Spleen (tissue), 13 donors: Measurements from ENCODE around the gene SLC23A1. TPM values are rescaled to one million over a fixed set of nuclear protein-coding genes. Genes with fewer than 3 reads are reported as not detected.

Source experiments
- DNase-seq: peaks from one replicate; pipeline ENCODE4 v3.0.0-alpha.2; 2020
- H3K27ac ChIP-seq, 8 donors: fragments of 200-600 bp; sonication (generic) in 7 of 8; 1 replicate in 4 of 8; 2 replicates in 4 of 8; pipeline versions ENCODE4 v1.5.0 to v1.8.0; 2016 to 2021; ENCODE audit warnings: inconsistent platforms in 4 of 8, mild to moderate bottlenecking in 4 of 8, moderate library complexity in 1 of 8
- H3K27me3 ChIP-seq, 7 donors: fragments of 200-600 bp; sonication (generic) in 6 of 7; replicated peaks in 1 of 7; 1 replicate in 4 of 7; 2 replicates in 3 of 7; pipeline versions ENCODE4 v1.5.0 to v1.8.0; 2016 to 2021; ENCODE audit warnings: inconsistent platforms in 3 of 7, mild to moderate bottlenecking in 1 of 7
- H3K36me3 ChIP-seq, 6 donors: fragments of 200-600 bp; sonication (generic) in 5 of 6; 1 replicate in 4 of 6; 2 replicates in 2 of 6; pipeline versions ENCODE4 v1.5.0 to v1.8.0; 2016 to 2021; ENCODE audit warnings: inconsistent platforms in 2 of 6
- H3K4me1 ChIP-seq, 6 donors: fragments of 200-600 bp; sonication (generic) in 5 of 6; 1 replicate in 3 of 6; 2 replicates in 3 of 6; pipeline versions ENCODE4 v1.5.0 to v1.8.0; 2016 to 2021; ENCODE audit warnings: inconsistent platforms in 3 of 6
- H3K4me3 ChIP-seq, 8 donors: fragments of 200-600 bp; sonication (generic) in 7 of 8; 1 replicate in 4 of 8; 2 replicates in 4 of 8; pipeline versions ENCODE4 v1.5.0 to v1.8.0; 2016 to 2021; ENCODE audit warnings: inconsistent platforms in 4 of 8, mild to moderate bottlenecking in 4 of 8, moderate library complexity in 2 of 8
- H3K9me3 ChIP-seq, 8 donors: fragments of 200-600 bp; sonication (generic) in 7 of 8; 1 replicate in 4 of 8; 2 replicates in 4 of 8; pipeline versions ENCODE4 v1.5.0 to v1.8.0; 2016 to 2021; ENCODE audit warnings: inconsistent platforms in 4 of 8
- POLR2A ChIP-seq, 3 donors: fragments of 450-650 bp; IDR thresholded peaks; one replicate each; pipeline ENCODE4 v1.5.1; 2017; ENCODE audit warnings: antibody characterized with exemption in 3 of 3, mild to moderate bottlenecking in 1 of 3
- POLR2AphosphoS5 ChIP-seq, 3 donors: sonication (generic); formaldehyde crosslinking; IDR thresholded peaks; one replicate each; pipeline ENCODE4 v1.5.1; 2017; ENCODE audit warnings: antibody characterized with exemption in 3 of 3
- WGBS, 5 donors: extraction: QIAGEN DNeasy Blood & Tissue Kit in 3 of 5; methylation state at CpG; one replicate each; pipeline versions ENCODE4 v1.1.5 to v1.1.7; 2013 to 2018; 5-methylcytosine and 5-hydroxymethylcytosine counted together
- intact Hi-C: fragments of 100-400 bp; cut with DNase I; formaldehyde crosslinking; loops from one replicate; pipeline ENCODE4 v1.15.0; 2023; ENCODE audit warnings: low total_unique reads
- long read RNA-seq, 2 donors: transcript quantifications; one replicate each; lab custom pipeline, GENCODE V29; 2026
- polyA plus RNA-seq, 3 donors: library from polyadenylated mRNA; stranded (reverse); fragments of 200-250 nt; gene quantifications; one replicate each; pipeline ENCODE4 v1.2.1, GENCODE V29; 2013
- total RNA-seq, 7 donors: library from RNA; depleted of rRNA in 3 of 7; stranded (reverse); fragments of >200 nt in 3 of 7; fragmentation: NEBNext Ultra II Directional in 4 of 7; extraction: Animal tissue kit (Norgen Biotek cat#: 25700) in 4 of 7; gene quantifications; one replicate each; pipeline versions ENCODE4 v1.1.0 to v1.2.1, GENCODE V29; 2016 to 2021
- TF ChIP-seq, protein P1 (sequence below), 11 experiments: fragments of 200-600 bp in 7 of 11; fragments of 450-650 bp in 4 of 11; sonication (generic) in 4 of 11; IDR thresholded peaks in 8 of 11; conservative IDR thresholded peaks in 3 of 11; 1 replicate in 7 of 11; 2 replicates in 4 of 11; pipeline versions ENCODE4 v1.4.0 to v1.8.0; 2016 to 2021; ENCODE audit warnings: antibody characterized with exemption in 11 of 11, inconsistent platforms in 4 of 11, mild to moderate bottlenecking in 1 of 11
- donor health status: healthy with polysubstance abuse.
- donor health status: DM: no; HTN: no; CAD: no; lungs with moderate emphysema.
- donor health status: DM: no; HTN: no; CAD: no.
- donor health status: Bipolar disorder and iron deficiency.
- donor health status: healthy.
- donor health status: DM: no; HTN: no; CAD: no.
- donor health status: DM: yes; HTN: yes; CAD: no.

The SLC23A1 gene
- total RNA-seq (1 to 10 TPM in 4 of 7 donors, under 1 TPM in 2, not detected in 1; 0.28 to 2.4 (median 1.6) TPM), polyA plus RNA-seq (1 to 10 TPM in 1 of 3 donors, under 1 TPM in 2; 0.87 to 1.2 (median 0.89) TPM)
- long read RNA-seq, donor 1, result 0 reads
- long read RNA-seq, donor 2, result 0 reads

DNA sequence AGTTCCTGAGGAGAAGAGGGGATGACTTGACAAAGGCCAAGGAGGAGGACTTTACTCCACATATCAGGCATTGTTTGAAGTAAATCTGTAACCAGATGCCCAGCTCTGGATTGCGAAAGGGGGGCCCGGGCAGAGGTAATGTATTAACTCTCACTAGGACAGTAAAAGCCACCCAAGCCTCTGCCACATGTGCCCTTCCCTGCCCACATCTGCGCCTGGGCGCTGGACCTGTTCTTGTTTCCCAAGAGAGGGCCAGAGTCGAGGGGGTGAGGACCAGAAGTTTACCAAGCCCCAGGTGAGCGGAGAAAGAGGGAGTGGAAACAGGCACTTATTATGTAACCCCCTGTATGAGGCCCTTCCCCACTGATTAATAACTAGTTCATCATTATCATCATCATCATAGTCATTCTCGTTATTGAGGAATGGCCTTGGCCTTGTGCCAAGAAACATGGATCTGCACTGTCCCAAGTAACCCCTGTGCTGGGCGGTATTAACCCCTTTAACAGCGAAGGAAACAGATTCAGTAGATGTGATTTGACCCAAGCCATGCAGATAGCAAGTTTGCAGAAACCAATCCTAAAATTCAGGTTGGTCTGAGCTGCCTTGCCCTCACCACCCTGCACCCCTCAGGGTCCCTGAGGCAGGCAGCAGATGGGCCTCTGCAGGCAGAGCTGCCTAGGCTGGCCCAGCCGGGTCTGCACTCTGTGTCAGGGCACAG lies at the start of gene SLC23A1:
Gene SLC23A1 (minus strand): TSS at position 23 of the 718 bp plus-strand sequence. CDS start 44 bp downstream, outside the sequence.
- H3K27me3 ChIP-seq, result no peaks in the 10 kb centered on the region
- 72 to 78% (median 77%) methylated on average over 10 of the region's 10 CpGs for WGBS, 5 donors
- H3K36me3 ChIP-seq, result peaks cover 0 to 3% (median 0%) of the 10 kb centered on the region in 6 donors
- H3K9me3 ChIP-seq, result no peaks in the 10 kb centered on the region
- H3K4me1 ChIP-seq, result peaks cover 23 to 67% (median 46%) of the 10 kb centered on the region in 6 donors
- intact Hi-C loops, result loop anchor here (10.0 kb wide), 1 partner anchor 89 kb away; the partner anchor contains the start of gene MATR3
- H3K4me3 ChIP-seq, result no peak within 1 kb of the TSS
- TF ChIP-seq, protein P1, sequence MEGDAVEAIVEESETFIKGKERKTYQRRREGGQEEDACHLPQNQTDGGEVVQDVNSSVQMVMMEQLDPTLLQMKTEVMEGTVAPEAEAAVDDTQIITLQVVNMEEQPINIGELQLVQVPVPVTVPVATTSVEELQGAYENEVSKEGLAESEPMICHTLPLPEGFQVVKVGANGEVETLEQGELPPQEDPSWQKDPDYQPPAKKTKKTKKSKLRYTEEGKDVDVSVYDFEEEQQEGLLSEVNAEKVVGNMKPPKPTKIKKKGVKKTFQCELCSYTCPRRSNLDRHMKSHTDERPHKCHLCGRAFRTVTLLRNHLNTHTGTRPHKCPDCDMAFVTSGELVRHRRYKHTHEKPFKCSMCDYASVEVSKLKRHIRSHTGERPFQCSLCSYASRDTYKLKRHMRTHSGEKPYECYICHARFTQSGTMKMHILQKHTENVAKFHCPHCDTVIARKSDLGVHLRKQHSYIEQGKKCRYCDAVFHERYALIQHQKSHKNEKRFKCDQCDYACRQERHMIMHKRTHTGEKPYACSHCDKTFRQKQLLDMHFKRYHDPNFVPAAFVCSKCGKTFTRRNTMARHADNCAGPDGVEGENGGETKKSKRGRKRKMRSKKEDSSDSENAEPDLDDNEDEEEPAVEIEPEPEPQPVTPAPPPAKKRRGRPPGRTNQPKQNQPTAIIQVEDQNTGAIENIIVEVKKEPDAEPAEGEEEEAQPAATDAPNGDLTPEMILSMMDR (IDR thresholded peaks at IDR 0.05 in 8 of 11, conservative IDR thresholded peaks at IDR 0.05 in 3 of 11), result no peak
- TF ChIP-seq POLR2AphosphoS5 (IDR thresholded peaks at IDR 0.05) (no peak), POLR2A (IDR thresholded peaks at IDR 0.05) (no peak)
- H3K27ac ChIP-seq, result peak within 1 kb of the TSS in 5 of 8 donors; percentile 71 to 91 (median 80)
- peak; percentile 56 for DNase-seq

DNA sequence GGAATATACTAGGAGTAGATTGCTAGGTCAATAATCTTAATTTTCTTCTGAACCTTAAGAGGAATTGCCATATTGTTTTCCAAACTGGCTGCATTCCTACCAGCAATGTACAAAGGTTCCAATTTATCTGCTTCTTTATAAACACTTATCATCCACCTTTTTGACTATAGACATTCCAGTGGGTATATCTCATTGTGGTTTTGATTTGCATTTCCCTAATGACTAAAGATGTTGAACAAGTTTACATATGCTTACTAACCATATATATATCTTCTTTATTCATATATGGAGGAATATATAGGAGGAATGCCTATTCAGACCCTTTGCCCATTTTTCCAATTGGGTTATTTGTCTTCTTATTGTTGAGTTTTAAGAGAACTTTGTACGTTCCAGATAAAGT lies 48.6 kb upstream of the SLC23A1 start:
- H3K4me1 ChIP-seq, result no peaks in the 10 kb centered on the region
- TF ChIP-seq, protein P1 (IDR thresholded peaks at IDR 0.05 in 8 of 11, conservative IDR thresholded peaks at IDR 0.05 in 3 of 11), result no peak
- TF ChIP-seq POLR2A (IDR thresholded peaks at IDR 0.05) (no peak), POLR2AphosphoS5 (IDR thresholded peaks at IDR 0.05) (no peak)
- intact Hi-C loops, result no loop called here
- DNase-seq, result no peak
- WGBS, 5 donors, result 91 to 100% (median 92%) methylated on average over 1 of the region's 1 CpG
- no peaks in the 10 kb centered on the region for H3K9me3 ChIP-seq
- H3K27ac ChIP-seq, result no peak overlapping the region
- no peak overlapping the region for H3K4me3 ChIP-seq
- no peaks in the 10 kb centered on the region for H3K27me3 ChIP-seq
- peaks cover 0 to 55% (median 4%) of the 10 kb centered on the region in 6 donors for H3K36me3 ChIP-seq

DNA sequence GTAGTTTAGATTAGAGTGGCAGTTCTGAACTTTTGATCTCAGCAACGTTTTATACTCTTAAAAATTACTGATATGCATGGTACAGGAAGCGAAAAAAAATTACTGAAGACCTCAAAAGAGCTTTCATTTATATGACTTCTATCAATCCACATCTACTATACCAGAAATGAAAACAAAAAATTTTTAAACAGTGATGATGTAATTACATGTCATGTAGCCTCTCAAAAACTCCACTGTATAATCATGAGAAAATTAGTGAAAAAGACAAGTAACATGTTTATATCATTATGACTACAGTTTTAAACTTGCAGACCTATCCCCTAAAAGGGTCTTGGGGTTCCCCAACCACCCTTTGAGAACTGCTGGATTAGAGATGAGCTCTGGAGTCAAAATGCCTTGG lies 46.9 kb upstream of the SLC23A1 start:
- intact Hi-C loops, result no loop called here
- H3K27ac ChIP-seq, result no peak overlapping the region
- 67 to 80% (median 74%) methylated on average over 2 of the region's 2 CpGs for WGBS, 5 donors
- H3K4me3 ChIP-seq, result no peak overlapping the region
- H3K4me1 ChIP-seq, result no peaks in the 10 kb centered on the region
- no peak for DNase-seq
- H3K9me3 ChIP-seq, result no peaks in the 10 kb centered on the region
- H3K36me3 ChIP-seq, result peaks cover 0 to 67% (median 7%) of the 10 kb centered on the region in 6 donors
- no peaks in the 10 kb centered on the region for H3K27me3 ChIP-seq
- TF ChIP-seq POLR2A (IDR thresholded peaks at IDR 0.05), result no peak
- TF ChIP-seq, protein P1 (IDR thresholded peaks at IDR 0.05 in 8 of 11, conservative IDR thresholded peaks at IDR 0.05 in 3 of 11), result no peak
- TF ChIP-seq POLR2AphosphoS5 (IDR thresholded peaks at IDR 0.05), result no peak

DNA sequence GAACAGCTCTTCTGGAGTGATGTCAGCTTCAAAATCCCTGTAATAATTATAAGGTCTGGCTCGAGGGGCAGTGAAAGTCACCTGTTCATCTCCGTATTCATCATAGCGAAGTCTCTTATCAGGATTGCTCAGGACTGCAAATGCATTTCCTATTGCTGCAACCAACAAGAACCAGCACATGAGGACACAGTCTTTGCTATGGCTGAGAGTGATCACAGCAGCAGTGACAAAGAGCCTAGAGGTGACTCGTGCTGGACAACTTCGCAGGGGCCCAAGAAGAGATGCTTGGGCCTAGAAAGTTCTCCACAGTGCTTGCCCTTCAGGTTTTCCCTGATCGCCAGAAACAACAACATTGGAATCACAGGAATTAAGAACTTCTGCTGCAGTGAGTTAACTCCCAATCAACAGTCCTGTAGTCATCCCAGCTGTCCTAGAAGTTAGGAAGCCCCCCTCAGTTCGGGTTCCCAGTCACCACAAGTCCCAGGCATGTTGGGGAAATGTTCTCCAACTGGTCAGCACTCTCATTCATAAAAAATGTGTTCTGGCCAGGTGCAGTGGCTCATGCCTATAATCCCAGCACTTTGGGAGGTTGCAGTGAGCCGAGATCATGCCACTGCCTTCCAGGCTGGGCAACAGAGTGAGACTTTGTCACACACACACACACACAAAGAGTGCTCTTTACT lies 43.2 kb upstream of the SLC23A1 start:
- TF ChIP-seq, protein P1 (IDR thresholded peaks at IDR 0.05 in 8 of 11, conservative IDR thresholded peaks at IDR 0.05 in 3 of 11), result no peak
- TF ChIP-seq POLR2A (IDR thresholded peaks at IDR 0.05) (no peak), POLR2AphosphoS5 (IDR thresholded peaks at IDR 0.05) (no peak)
- no peak overlapping the region for H3K4me3 ChIP-seq
- H3K9me3 ChIP-seq, result no peaks in the 10 kb centered on the region
- H3K36me3 ChIP-seq, result peaks cover 0 to 57% (median 9%) of the 10 kb centered on the region in 6 donors
- peaks cover 0 to 7% (median 3%) of the 10 kb centered on the region in 6 donors for H3K4me1 ChIP-seq
- no peak for DNase-seq
- 71 to 86% (median 74%) methylated on average over 8 of the region's 8 CpGs for WGBS, 5 donors
- no peaks in the 10 kb centered on the region for H3K27me3 ChIP-seq
- no peak overlapping the region for H3K27ac ChIP-seq
- intact Hi-C loops, result no loop called here
